Measurements from ENCODE around the gene POLR3E.

GRCh38 chr16:22370038-22370820 lies 73.0 kb downstream of the POLR3E start:
- TF ChIP-seq EZH2phosphoT487 (IDR thresholded peaks at IDR 0.05; ENCODE audit: insufficient read depth, low read depth) = no peak
- TF ChIP-seq EZH2 (IDR thresholded peaks at IDR 0.05; ENCODE audit: insufficient read depth, poor library complexity, severe bottlenecking) = no peak
